Activated CD4-positive, alpha-beta T cell treated with anti-CD3 and anti-CD28 coated beads, Interleukin-2, Interleukin-6, amounts not matched to agents 100 ng/mL and 50 ng/mL, durations not matched to agents 16 hours and 8 hours (primary cell): ENCODE measurements around the gene LTK.
"Not testable (repeated sequence)": the region's sequence is repeated elsewhere in the genome, so short reads cannot be mapped to it uniquely, and the experiment has no call there.

Experiments used
- DNase-seq: peaks from one replicate; pipeline ENCODE4 v3.0.0-alpha.2; 2020

Gene LTK

GRCh38 chr15:41473418-41473817 lies 40.2 kb downstream of the LTK start:
- DNase-seq: no peak

GRCh38 chr15:41469644-41470043 lies 44.0 kb downstream of the LTK start:
- DNase-seq: not testable (repeated sequence)

GRCh38 chr15:41466711-41467110 lies 46.9 kb downstream of the LTK start:
- no peak for DNase-seq

GRCh38 chr15:41465822-41466421 lies 47.7 kb downstream of the LTK start:
- DNase-seq: peak; percentile 50

- DNase-seq: no peak
These were observed 48.6 kb downstream of the LTK start for GRCh38 chr15:41464889-41465580.

- DNase-seq: no peak
These were observed 51.4 kb downstream of the LTK start for GRCh38 chr15:41462084-41462795.
